Measurements from ENCODE around the gene ADGRD1. TPM values are rescaled to one million over a fixed set of nuclear protein-coding genes. Genes with fewer than 3 reads are reported as not detected.

Gene ADGRD1
- polyA plus RNA-seq, 1 of the 3 experiments (the other 2 are of a cell fraction) = not detected

DNA sequence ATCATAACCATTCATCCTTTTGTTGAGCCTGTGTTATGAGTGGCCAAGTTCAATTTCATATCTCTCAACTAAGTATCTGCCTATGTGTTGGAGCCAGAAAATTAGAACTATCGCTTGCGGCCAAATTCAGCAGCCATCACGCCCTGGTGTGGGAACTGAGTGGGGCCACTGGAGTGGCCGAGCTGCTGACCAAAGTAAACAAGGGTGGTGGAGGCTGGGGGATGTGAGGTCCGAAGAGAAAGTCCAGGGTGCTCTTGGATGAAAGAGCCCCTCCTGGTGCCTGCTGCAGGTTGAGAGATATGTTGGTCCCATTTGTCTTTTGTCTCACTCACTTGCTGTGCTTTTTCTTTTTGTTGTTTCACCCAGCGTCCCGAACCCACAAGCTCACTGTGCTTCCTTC lies 14.9 kb downstream of the ADGRD1 start:
- H3K27ac ChIP-seq (ENCODE audit: low read depth in 2 of 2, low read length in 1 of 2) = no peak overlapping the region
- peaks cover 0 to 7% of the 10 kb centered on the region in 2 experiments; a peak in 1 of 4 replicates for H3K4me1 ChIP-seq (ENCODE audit: control insufficient read depth in 1 of 2, insufficient read depth in 2 of 2, low read depth in 1 of 2, low read length in 1 of 2)
- H3K9me2 ChIP-seq = no peaks in the 10 kb centered on the region
- no peak overlapping the region for H3K4me2 ChIP-seq
- 35% methylated on average over 7 of the region's 7 CpGs for WGBS (ENCODE audit: low lambda C conversion rate)
- H3F3A ChIP-seq (replicated peaks; ENCODE audit: insufficient read depth) = no peaks in the 10 kb centered on the region
- CTCF ChIA-PET = no interaction called here
- DNase-seq = no peak
- TF ChIP-seq TEAD4 (IDR thresholded peaks at IDR 0.05; ENCODE audit: borderline replicate concordance, insufficient read depth) = no peak
- no peak for TF ChIP-seq FOXM1 (IDR thresholded peaks at IDR 0.05; ENCODE audit: low read depth)
- no peak for TF ChIP-seq EZH2phosphoT487 (IDR thresholded peaks at IDR 0.05; ENCODE audit: borderline replicate concordance, low read depth)
- TF ChIP-seq GABPA (IDR thresholded peaks at IDR 0.05; ENCODE audit: low read depth) = no peak
- TF ChIP-seq GATA2 (CRISPR knock-in tag; IDR thresholded peaks at IDR 0.05) = no peak
- no peak for TF ChIP-seq ELF1 (IDR thresholded peaks at IDR 0.05)
- no peak for TF ChIP-seq TAF1 (IDR thresholded peaks at IDR 0.05; ENCODE audit: borderline replicate concordance, low read depth, low read length)
- TF ChIP-seq IRF3 (IDR thresholded peaks at IDR 0.05; ENCODE audit: low read depth, low read length) = no peak
- TF ChIP-seq POLR2AphosphoS5 (IDR thresholded peaks at IDR 0.05; ENCODE audit: low read depth, low read length) = no peak
- no peak for TF ChIP-seq RCOR1 (IDR thresholded peaks at IDR 0.05; ENCODE audit: low read length)
- TF ChIP-seq NRF1 (IDR thresholded peaks at IDR 0.05; ENCODE audit: low read depth, low read length) = no peak
- TF ChIP-seq SMC3 (IDR thresholded peaks at IDR 0.05; ENCODE audit: low read depth, low read length) = no peak
- TF ChIP-seq, protein P1, sequence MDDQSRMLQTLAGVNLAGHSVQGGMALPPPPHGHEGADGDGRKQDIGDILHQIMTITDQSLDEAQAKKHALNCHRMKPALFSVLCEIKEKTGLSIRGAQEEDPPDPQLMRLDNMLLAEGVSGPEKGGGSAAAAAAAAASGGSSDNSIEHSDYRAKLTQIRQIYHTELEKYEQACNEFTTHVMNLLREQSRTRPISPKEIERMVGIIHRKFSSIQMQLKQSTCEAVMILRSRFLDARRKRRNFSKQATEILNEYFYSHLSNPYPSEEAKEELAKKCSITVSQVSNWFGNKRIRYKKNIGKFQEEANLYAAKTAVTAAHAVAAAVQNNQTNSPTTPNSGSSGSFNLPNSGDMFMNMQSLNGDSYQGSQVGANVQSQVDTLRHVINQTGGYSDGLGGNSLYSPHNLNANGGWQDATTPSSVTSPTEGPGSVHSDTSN (IDR thresholded peaks at IDR 0.05) = no peak
- TF ChIP-seq MEF2A (IDR thresholded peaks at IDR 0.05; ENCODE audit: borderline replicate concordance, low read depth) = no peak
- H3K36me3 ChIP-seq (replicated peaks in 1 of 2; ENCODE audit: control insufficient read depth in 1 of 2, insufficient read depth in 2 of 2, low read length in 1 of 2) = no peaks in the 10 kb centered on the region
- H2AFZ ChIP-seq (ENCODE audit: low read depth) = no peak overlapping the region
- no peak overlapping the region for H3K9ac ChIP-seq
- H3K4me3 ChIP-seq (ENCODE audit: low read depth in 2 of 2, low read length in 1 of 2) = no peak overlapping the region
- H3K27me3 ChIP-seq (ENCODE audit: insufficient read depth) = no peaks in the 10 kb centered on the region
- POLR2A ChIA-PET = no interaction called here
- no peaks in the 10 kb centered on the region for H3K9me3 ChIP-seq
- H3K79me2 ChIP-seq (ENCODE audit: insufficient read depth) = no peaks in the 10 kb centered on the region
- no peaks in the 10 kb centered on the region for H4K20me1 ChIP-seq (ENCODE audit: insufficient read depth)

DNA sequence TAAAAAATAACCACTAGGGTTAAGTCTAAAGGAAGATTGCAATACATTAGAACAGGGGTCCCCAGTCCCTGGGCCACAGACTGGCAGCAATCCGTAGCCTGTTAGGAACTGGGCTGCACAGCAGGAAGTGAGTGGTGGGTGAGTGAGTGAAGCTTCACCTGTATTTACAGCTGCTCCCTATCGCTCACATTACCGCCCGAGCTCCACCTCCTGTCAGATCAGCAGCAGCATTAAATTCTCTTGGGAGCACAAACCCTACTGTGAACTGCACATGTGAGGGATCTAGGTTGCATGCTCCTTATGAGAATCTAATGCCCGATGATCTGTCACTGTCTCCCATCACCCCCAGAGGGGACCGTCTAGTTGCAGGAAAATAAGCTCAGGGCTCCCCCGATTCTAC lies 15.5 kb downstream of the ADGRD1 start:
- ChIA-PET POLR2A (no interaction called here), CTCF (no interaction called here)
- 27% methylated on average over 7 of the region's 7 CpGs for WGBS (ENCODE audit: low lambda C conversion rate)

More for the DNA sequence above, 15.5 kb downstream of the ADGRD1 start:
- Histone ChIP-seq H3K9ac (no peak overlapping the region), H3K9me3 (no peaks in the 10 kb centered on the region), H3K4me2 (no peak overlapping the region), H3K79me2 (ENCODE audit: insufficient read depth) (no peaks in the 10 kb centered on the region), H3K27me3 (ENCODE audit: insufficient read depth) (no peaks in the 10 kb centered on the region), H3F3A (replicated peaks; ENCODE audit: insufficient read depth) (no peaks in the 10 kb centered on the region), H4K20me1 (ENCODE audit: insufficient read depth) (no peaks in the 10 kb centered on the region), H3K9me2 (no peaks in the 10 kb centered on the region), H3K4me3 (ENCODE audit: low read depth in 2 of 2, low read length in 1 of 2) (no peak overlapping the region), H3K36me3 (replicated peaks in 1 of 2; ENCODE audit: control insufficient read depth in 1 of 2, insufficient read depth in 2 of 2, low read length in 1 of 2) (no peaks in the 10 kb centered on the region), H2AFZ (ENCODE audit: low read depth) (no peak overlapping the region), H3K27ac (ENCODE audit: low read depth in 2 of 2, low read length in 1 of 2) (no peak overlapping the region), H3K4me1 (ENCODE audit: control insufficient read depth in 1 of 2, insufficient read depth in 2 of 2, low read depth in 1 of 2, low read length in 1 of 2) (peaks cover 0 to 7% of the 10 kb centered on the region in 2 experiments; a peak in 1 of 4 replicates)
- TF ChIP-seq NFIC (IDR thresholded peaks at IDR 0.05; ENCODE audit: borderline replicate concordance) (no peak), POLR2AphosphoS5 (IDR thresholded peaks at IDR 0.05; ENCODE audit: low read depth, low read length) (no peak), TAF1 (IDR thresholded peaks at IDR 0.05; ENCODE audit: borderline replicate concordance, low read depth, low read length) (no peak), FOSL2 (IDR thresholded peaks at IDR 0.05; ENCODE audit: borderline replicate concordance, low read depth) (no peak), TEAD4 (IDR thresholded peaks at IDR 0.05; ENCODE audit: borderline replicate concordance, insufficient read depth) (no peak), SIN3A (IDR thresholded peaks at IDR 0.05; ENCODE audit: borderline replicate concordance, low read depth, low read length) (no peak), IRF3 (IDR thresholded peaks at IDR 0.05; ENCODE audit: low read depth, low read length) (no peak)
- TF ChIP-seq, protein P2, sequence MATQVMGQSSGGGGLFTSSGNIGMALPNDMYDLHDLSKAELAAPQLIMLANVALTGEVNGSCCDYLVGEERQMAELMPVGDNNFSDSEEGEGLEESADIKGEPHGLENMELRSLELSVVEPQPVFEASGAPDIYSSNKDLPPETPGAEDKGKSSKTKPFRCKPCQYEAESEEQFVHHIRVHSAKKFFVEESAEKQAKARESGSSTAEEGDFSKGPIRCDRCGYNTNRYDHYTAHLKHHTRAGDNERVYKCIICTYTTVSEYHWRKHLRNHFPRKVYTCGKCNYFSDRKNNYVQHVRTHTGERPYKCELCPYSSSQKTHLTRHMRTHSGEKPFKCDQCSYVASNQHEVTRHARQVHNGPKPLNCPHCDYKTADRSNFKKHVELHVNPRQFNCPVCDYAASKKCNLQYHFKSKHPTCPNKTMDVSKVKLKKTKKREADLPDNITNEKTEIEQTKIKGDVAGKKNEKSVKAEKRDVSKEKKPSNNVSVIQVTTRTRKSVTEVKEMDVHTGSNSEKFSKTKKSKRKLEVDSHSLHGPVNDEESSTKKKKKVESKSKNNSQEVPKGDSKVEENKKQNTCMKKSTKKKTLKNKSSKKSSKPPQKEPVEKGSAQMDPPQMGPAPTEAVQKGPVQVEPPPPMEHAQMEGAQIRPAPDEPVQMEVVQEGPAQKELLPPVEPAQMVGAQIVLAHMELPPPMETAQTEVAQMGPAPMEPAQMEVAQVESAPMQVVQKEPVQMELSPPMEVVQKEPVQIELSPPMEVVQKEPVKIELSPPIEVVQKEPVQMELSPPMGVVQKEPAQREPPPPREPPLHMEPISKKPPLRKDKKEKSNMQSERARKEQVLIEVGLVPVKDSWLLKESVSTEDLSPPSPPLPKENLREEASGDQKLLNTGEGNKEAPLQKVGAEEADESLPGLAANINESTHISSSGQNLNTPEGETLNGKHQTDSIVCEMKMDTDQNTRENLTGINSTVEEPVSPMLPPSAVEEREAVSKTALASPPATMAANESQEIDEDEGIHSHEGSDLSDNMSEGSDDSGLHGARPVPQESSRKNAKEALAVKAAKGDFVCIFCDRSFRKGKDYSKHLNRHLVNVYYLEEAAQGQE (IDR thresholded peaks at IDR 0.05; ENCODE audit: low read depth, low read length) = no peak
- no peak for DNase-seq

Measured in SK-N-SH (cell line).